GM19328 (cell line): ENCODE data around the gene RNF135.
"Not testable (repeated sequence)": the region's sequence is repeated elsewhere in the genome, so short reads cannot be mapped to it uniquely, and the experiment has no call there.

ENCODE experiments used
- ATAC-seq: cut with Tn5 transposase; IDR thresholded peaks from one replicate; pipeline ENCODE4 v1.9.1; 2021; ENCODE audit warnings: mild to moderate bottlenecking, moderate library complexity; ENCODE audit not compliant: unreplicated experiment

Gene RNF135

DNA sequence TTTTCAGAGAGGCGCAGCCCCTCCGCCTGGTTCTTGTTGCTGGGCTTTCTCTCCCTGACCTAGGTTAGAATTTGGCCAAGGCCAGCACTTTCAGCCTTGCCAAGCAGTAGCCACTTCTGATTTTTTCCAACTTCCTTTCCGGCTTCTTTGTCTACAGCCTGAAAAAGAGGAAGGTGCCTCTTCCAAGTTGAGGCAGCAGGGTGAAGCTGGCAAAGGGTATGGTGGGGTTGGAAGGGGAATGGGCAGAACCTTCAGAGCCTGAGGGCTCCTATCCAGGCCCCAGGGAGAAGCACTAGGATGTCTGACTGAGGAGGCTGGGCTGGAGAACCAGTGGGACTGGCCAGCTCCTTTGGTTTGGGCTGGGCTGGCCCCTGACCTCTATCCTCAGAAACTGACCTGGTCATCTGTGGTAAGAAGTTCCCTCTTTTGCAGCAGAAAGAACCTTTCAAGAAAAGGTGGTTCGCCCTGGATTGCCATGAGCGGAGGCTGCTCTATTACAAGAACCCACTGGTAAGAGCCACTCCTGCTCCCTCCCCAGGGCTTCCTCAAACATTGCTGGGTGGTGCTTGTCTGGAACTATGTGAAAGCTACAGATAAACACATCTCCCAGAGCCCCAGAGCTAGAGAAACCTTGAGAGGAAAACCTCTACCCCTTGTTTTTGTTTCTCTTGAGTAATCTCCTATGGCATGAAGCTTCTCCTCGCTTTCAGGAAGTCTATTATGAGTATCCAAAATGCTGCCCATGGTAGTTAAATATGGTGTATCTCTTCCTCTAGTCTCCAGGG is 16.6 kb upstream of the RNF135 start:
- no peak for ATAC-seq

DNA sequence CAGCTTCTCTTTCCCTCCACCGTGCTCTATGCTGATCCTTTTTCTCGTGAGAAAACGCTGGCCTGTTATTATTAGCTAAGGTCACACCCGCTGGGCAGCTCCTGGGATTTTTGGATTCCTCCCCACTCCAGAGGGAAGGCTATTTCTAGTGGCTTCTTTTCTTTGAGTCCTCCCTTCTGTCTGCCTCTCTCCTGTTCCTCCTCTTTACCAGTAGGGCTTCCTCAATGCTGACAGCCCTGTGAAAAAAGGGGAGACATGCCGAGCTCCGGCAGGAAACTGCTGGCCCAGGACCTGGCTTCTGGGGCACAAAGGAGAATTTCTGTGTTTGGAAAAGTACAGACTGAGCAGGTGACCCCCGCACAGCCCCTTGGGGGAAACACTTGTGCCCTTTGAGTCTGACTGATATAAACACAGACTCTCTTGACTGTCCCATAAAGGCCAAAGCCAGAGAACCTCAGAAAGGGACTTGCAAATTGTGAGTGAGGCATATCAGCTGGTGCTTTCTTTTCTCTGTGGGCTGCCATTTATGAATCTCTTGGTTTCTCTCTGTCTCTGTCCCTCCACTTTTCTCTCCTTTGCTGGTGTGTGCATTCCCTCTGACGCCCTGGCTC is 14.0 kb upstream of the RNF135 start:
- no peak for ATAC-seq

DNA sequence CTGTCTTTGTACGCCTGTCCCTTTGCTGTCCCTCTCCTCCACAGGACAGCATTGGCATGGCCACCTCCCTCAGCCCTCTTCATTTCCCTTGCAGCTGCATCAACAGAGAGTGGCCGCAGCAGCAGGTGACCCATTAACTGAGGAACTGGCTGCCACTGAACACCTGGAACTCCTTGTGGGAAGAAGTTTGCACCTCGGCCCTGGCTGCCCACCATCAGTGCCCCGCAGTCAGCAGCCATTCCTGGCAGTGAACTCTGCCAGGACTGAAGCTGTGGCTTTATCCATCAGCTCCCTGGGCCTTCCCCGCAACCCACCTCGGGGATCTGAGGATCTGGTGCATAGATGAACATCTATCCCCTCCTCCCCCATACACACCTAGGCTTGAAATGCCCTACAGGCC is 13.1 kb upstream of the RNF135 start:
- no peak for ATAC-seq

DNA sequence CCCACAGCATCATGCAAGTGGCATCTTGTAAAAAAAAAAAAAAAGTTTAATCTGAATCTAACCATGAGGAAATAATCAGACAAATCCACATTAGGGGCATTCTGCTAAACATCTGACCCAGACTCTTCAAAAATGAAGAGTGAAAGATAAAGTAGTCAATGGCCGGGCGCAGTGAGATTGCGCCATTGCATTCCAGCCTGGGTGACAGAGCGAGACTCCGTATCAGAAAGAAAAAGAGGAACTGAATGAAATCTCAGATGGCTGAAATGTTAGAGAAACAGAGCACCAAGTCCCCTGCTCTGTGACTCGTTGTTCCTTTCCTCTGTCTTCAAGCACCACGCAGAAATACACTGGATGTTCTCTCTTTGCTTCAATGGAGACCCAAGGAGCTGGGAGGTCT is 12.7 kb upstream of the RNF135 start:
- no peak for ATAC-seq

DNA sequence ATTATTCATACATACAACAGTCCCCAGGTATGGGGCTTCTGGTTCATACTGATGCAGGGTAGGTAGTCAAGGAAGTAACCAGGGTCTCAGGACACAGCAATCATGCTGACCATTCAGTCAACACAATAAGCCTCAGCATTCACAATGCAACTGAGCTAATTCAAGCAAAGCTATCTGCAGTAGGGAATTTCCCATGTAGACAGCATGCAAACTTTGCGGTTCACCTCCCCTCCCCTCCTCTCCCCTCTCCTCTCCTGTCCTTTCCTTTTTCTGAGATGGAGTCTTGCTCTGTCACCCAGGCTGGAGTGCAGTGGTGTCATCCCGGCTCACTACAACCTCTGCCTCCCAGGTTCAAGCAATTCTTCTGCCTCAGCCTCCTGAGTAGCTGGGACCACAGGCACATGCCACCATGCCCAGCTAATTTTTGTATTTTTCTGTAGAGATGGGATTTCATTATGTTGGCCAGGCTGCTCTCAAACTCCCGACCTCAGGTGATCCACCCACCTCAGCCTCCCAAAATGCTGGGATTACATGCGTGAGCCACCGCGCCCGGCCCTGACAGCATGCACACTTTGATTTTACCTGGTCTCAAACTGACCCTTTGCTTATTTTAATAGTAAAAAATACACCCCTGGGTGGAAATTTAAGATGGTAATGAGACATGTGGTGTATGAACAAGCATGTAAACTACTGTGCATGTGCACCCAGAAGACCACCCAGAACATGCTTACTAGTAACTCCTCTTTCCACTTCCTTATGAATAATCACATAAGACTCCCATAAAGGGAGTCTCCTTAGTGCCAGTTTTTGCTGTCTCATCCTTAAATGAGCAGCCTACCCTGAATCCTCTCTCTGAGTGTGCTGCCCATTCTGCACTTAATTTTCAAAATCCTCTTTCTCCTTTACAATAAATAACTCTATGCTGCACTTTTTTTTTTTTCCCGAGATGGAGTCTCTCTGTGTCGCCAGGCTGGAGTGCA is 9.3 kb upstream of the RNF135 start:
- no peak for ATAC-seq

DNA sequence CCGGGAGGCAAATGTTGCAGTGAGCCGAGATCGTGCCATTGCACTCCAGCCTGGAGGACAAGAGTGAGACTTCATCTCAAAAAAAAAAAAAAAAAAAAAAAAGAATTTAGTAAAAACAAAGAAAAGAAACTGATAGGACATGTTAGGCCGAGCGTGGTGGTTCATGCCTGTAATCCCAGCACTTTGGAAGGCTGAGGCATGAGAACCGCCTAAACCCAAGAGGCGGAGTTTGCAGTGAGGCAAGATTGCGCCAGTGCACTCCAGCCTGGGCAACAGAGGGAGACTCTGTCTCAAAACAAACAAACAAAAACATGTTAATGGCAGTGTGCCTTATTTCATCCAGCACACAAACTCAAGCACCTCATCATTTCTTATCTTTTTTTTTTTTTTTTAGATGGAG is 6.5 kb upstream of the RNF135 start:
- ATAC-seq = not testable (repeated sequence)

DNA sequence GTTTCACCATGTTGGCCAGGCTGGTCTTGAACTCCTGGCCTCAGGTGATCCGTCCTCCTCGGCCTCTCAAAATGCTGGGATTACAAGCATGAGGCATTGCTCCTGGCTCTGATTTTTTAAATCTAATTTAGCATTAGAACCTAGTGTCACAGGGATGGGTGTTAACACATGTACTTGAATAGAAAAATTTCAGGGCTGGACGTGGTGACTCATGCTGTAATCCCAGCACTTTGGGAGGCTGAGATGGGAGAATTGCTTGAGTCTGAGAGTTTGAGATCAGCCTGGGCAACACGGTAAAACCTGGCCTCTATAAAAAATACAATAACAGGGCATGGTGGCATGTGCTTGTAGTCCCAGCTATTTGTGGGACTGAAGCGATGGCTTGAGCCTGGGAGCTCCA is 6.0 kb upstream of the RNF135 start:
- ATAC-seq = no peak

DNA sequence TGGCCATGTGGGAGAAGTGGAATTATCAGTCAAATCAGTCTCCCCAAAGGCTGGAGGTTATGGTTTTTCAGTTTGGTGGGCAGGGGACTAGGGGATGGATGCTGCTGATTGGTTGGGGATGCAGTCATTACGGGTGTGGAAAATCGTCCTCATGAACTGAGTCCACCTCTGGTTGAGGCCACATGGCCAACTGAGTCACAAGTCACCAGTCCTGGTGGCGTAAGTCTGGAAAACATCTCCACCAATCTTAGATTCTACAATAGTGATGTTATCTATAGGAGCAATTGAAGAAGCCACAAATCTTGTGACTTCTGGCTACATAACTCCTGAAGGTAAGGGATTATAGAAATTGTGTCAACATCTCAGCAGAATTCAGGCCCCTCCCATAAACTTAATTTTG is 5.2 kb upstream of the RNF135 start:
- ATAC-seq = no peak

DNA sequence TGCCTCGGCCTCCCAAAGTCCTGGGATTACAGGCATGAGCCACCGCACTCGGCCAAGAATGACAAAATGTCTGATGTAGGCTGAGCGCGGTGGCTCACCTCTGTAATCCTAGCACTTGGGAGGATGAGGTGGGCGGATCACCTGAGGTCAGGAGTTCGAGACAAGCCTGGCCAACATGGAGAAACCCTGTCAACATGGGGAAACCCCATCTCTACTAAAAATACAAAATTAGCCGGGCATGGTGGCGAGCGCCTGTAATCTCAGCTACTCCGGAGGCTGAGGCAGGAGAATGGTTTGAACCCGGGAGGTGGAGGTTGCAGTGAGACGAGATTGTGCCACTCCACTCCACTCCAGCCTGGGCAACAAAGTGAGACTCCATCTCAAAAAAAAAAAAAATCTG is 2.9 kb upstream of the RNF135 start:
- not testable (repeated sequence) for ATAC-seq

DNA sequence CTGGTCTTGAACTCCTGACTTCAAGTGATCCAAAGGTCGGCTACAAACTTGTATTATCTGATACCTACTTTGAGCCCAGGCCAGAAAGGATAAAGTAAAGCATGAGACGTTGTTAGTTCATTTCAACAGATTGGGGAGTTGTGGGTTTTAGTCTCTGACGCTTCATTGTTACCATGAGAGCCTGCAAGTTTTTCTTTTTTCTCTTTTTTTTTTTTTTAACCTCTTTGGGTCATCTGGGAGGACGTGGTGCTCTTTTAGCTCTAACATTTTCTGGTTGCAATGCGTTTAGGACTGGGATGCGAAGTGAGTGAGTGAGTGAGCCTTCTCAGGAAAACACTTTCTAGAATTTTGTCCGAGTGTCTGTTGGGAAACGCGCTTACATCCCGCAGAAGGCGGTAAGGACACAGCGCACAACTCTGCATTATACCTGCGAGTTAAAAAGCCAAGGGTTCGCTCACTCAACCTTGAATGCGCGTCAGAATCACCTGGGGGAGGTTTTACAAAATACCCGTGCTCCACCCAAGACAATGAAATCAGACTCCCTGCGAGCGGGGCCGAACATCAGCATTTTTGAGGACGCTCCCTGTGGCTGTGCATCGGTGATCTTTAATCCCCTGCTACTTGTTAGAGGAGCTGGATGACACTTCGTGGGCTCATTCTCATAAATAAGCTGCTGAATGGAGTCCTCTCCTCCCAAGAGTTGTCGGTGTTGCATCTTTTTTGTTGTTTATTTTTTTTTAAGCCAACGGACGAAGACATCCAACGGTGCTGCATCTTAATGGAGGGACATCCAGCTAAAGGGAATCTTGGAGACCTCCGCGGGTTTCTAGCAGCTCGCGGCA is 629 bp upstream of the RNF135 start:
- no peak for ATAC-seq

DNA sequence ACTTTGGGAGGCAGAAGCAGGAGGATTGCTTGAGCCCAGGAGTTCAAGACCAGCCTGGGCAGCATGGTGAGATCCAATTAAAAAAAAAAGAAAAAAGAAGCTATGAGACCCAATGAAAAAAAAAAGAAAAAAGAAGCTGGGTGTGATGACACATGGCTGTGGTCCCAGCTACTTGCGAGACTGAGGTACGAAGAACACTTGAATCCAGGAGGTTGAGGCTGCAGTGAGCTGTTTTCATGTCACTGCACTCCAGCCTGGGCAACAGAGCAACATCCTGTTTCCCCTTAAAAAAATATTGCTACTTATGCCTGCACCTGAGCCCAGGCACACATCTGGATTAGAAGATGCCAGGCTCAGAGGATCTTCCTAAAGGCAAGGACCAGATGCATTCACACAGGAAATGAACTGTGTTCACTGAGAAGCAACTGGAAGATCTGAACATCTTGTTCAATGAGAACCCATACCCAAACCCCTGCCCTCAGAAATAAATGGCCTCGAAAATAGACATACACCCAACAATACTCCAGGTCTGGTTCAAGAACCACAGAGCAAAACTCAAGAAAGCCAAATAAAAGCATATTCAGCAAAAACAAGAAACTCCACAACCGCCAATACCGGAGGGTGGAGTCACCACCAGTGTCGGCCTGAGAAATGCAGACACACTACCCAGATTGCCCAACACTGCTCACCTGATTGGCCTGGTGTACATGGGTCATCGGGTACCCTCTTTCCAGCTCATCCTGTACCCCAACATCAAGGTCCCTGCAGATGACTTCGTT is 4.4 kb downstream of the RNF135 start:
- no peak for ATAC-seq

DNA sequence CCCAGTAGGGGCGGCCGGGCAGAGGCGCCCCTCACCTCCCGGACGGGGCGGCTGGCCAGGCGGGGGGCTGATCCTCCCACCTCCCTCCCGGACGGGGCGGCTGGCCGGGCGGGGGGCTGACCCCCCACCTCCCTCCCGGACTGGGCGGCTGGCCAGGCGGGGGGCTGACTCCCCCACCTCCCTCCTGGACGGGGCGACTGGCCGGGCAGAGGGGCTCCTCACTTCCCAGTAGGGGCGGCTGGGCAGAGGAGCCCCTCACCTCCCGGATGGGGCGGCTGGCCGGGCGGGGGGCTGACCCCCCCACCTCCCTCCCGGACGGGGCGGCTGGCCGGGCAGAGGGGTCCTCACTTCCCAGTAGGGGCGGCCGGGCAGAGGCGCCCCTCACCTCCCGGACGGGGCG is 9.1 kb downstream of the RNF135 start:
- ATAC-seq = not testable (repeated sequence)

DNA sequence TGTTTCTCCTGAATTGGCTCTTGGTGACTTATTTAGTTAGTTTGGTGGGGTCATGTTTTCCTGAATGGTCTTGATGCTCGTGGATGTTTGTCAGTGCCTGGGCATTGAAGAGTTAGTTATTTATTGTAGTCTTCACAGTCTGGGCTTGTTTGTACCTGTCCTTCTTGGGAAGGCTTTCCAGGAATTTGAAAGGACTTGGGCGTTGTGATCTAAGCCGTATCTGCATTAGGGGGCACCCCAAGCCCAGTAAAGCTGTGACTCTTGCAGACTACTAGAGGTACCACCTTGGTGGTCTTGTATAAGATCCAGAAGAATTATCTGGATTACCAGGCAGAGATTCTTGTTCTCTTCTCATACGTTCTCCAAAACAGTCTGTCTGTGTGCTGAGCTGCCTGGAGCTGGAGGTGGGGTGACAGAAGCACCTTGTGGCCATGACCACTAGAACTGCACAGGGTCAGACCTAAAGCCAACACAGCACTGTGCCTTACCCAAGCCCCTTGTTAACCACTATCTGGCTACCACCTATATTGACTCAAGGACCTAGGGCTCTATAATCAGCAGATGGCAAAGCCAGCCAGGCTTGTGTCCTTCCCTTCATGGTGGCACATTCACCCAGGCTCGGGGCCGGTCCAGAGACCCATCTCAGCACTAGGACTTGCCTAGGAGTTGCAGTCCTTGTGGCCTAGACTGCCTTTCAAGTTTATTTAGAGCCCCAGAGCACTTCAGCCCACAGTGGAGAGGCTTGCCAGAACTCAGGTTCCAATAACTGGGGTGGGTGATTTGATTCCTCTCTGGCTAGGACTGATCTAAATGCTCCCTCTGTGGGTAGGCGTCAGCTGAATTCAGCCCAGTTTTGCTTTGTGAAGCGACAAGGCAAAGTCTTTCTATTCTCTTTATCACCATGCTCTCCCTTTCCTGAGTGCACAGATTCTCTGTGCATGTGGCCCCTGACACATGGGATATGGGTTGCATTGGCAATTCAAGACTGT is 11.0 kb downstream of the RNF135 start:
- ATAC-seq = no peak

DNA sequence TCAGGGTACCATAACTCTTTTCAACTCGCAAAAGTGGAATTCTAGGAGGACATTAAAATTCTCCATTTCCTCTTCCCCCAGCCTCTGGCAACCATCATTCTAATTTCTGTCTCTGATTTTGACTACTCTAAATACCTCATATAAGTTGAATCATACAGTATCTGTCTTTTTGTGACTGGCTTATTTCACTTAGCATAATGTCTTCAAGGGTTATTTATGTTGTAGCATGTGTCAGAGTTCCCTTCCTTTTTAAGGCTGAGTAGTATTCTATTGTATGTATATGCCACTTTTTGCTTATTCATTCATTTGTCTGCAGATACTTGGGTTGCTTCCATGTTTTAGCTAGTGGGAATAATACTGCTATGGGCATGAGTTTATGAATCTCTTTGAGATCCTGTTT is 12.0 kb downstream of the RNF135 start:
- no peak for ATAC-seq

DNA sequence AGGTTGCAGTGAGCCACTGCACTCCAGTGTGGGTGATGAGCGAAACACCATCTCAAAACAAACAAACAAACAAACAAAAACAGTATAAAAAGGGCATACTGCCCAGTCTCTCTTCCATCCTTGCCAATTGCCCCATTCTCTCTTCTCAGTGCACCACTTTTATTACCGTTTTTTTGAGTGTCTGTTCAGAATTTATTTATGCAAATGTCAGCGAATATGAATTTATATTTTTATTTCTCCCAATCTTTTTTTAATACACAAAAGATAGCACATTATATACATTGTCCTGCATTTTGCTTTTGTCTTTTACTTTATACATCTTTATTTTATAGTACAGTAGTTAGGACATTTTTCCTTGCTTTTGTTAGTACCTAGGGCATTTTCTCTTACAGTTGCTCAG is 19.6 kb downstream of the RNF135 start:
- no peak for ATAC-seq

DNA sequence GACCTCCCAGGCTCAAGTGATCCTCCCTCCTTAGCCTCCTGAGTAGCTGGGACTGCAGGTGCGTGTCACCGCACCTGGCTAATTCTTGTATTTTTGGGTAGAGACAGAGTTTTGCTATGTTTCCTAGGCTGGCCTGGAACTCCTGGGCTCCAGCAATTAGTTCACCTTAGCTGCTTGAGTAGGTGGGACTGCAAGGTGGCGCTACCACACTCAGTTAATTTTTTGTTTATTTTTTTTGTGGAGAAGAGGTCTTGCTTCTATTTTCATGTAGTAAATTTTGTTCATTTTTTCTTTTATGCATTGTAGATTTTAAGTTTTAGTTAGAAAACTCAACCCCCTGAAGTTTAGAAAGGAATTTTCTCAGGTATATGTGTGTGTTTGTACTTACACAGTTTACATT is 21.7 kb downstream of the RNF135 start:
- no peak for ATAC-seq

DNA sequence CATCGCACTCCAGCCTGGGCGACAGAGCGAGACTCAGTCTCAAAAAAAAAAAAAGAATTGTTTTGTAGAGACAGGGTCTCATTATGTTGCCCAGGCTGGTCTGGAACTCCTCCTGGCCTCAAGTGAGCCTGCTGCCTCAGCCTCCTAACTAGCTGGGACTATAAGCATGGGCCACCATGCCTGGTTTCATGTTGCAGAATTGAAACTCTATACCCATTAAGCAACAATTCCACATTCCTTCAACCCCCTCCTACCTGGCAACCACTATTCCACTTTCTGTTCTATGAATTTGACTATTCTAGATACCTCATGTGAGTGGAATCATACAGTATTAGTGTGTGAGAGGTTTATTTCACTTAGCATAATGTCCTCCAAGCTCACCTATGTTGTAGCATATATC is 24.5 kb downstream of the RNF135 start:
- no peak for ATAC-seq

DNA sequence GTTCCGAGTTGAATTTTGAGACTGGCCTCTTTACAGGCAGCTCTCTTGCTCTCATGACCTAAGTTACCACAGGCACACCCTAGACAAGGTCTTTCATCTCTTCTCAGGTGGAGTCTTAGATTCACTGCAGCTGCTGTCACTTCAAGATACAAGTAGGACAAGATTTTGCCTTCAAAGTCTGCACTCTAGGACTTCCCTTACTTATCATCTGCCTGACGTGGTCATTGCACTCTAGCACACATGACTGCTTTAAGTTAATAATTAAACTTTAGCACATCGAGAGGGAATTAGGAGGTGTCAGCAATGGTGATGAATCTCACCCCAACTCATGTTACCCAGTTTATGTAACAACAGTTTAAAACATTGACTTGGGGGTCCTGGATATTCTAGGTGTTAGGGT is 25.6 kb downstream of the RNF135 start:
- no peak for ATAC-seq

DNA sequence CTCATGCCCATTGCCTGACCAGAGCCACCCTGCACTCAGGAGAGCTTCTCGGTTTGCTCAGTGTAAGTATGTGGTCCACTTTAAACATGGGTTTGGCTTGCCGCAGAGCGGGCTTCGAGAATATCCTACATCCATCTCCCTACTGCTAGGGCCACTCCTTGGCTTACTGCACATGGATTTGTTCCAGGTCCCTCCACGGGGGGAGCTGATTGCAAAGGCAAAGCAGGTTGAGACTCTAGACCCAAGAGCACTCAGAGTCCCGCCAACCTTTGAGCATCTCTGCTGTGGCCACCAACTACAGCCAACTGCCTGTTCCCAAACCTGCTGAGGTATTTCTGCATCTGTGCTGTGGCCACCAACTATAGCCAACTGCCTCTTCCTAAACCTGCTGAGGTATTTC is 26.4 kb downstream of the RNF135 start:
- no peak for ATAC-seq
